GM19328 (cell line): Measurements from ENCODE around the gene CGB2.
"Not testable (repeated sequence)": the region's sequence is repeated elsewhere in the genome, so short reads cannot be mapped to it uniquely, and the experiment has no call there.

Experiments used
- ATAC-seq: cut with Tn5 transposase; IDR thresholded peaks from one replicate; pipeline ENCODE4 v1.9.1; 2021; ENCODE audit warnings: mild to moderate bottlenecking, moderate library complexity; ENCODE audit not compliant: unreplicated experiment

CGB2 gene

DNA sequence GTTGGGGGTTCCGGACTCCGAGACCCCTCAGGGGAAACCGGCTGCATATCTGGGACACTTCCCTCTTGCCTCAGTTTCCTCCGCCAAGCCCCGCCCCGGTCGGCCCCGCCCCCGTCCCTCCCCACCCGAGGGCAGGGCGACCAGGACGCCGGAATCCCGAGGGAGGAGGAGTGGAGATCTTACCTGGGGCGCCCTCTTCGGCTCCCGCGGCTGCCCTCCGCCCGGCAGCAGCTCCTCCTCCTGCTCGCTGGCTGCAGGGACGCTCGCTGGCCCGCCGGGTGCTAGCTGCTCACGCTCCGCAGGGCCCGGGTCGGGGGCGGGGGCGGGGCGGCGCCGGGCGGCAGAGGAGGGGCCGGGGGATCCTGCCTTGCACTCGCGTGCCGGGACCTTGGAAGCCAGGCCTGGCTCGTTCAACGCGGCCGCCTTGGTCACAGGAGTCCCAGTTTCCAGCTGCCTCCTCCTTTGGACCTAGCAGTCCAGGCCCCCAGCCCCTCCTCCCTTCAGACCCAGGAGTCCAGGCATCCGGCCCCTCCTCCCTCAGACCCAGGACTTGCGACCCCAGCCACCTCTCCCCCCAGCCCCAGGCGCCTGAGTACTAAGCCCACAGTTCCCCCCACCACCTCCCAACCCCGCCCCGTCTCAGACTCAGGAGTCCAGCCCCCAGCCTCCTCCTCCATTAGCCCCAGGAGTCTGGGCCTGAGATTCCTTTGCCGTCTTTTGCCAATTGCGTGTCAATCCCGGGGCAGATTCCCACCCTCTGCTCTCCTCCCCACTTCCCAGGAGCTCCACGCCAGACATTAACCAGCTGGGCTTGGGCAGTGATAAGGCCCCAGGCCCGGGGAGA is 33.3 kb downstream of the CGB2 start, which contains the start of gene NTF4:
Gene NTF4, minus strand, starts transcription at position 51 of the 844 bp plus-strand sequence. CDS start 2,821 bp downstream, outside the sequence.
- ATAC-seq = no peak

DNA sequence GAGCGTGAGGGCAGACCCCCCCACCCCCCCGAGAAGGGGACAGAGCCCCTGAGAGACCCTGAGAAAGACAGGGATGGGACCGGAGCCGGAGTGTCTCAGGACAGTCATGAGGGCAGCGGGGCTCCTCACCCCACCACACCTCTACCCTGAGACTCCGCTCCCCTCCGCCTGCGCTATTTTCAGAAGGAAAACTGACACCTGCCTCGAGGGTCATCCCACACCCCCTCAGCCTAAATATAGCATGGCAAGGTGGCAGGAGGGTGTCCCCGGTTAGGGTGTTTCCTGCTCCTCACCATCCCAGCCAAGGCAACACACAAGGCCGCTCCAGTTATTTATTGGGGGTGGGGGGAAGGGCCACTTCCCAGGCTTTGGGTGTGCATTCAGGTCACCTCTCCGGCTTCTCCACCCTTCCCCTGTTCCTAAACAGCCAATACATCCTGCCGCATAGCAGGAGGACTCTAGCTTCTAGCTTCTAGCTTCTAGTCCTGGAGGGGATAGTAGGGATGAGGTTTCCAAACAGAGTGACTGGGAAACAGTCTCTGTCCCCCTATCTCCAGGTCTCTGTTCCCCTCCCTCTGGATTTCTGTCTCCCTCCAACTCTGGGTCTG is 34.3 kb downstream of the CGB2 start:
- ATAC-seq = no peak

DNA sequence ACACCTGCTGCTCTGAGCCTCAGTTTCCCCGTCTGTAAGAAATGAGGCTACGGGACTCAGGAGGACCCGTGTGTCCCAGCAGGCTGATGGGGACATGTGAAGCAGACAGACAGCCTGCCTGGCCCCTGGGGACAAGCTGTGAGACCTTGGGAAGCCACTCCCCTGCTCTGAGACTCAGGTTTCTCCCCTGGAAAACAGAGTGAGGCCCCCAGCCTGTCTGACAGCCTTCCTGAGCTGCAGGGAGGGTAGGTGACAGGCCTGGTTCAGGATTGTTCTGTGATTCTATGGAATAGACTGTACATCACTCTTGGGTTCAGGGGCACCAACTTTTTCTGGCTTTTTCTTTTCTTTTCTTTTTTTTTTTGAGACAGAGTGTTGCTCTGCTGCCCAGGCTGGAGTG is 35.9 kb downstream of the CGB2 start:
- no peak for ATAC-seq

DNA sequence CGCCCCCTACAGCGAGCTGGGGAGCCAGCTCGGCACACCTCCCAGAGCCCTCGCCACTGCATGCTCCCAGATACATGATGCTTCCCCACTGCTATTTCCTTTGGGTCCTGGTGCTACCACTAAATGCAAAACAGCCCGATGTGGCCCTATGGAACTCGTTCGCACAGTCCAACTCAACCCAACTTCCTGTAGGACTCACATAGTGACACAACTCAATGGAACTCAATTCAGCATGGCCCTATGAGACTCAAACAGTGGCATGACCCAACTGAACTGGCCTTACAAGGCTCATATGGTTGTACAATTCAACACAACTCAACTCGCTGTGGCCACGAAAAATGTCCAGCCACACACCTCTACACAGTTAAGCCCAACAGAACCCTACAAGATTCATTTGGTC is 37.3 kb downstream of the CGB2 start:
- no peak for ATAC-seq

DNA sequence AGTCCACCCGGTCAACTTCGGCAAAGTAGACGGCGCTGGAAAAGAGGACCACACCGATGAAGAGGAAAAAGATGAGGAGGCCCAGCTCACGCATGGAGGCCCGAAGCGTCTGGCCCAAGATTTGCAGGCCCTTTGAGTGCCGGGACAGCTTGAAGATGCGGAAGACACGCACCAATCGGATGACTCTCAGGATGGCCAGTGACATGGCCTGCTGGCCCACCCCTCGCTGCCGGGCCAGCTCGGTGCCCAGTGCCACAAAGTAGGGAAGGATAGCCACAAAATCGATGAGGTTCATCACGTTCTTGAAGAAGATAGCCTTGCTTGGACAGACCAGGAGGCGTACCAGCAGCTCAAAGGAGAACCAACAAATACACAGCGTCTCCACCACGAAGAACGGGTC is 38.7 kb downstream of the CGB2 start:
- no peak for ATAC-seq

DNA sequence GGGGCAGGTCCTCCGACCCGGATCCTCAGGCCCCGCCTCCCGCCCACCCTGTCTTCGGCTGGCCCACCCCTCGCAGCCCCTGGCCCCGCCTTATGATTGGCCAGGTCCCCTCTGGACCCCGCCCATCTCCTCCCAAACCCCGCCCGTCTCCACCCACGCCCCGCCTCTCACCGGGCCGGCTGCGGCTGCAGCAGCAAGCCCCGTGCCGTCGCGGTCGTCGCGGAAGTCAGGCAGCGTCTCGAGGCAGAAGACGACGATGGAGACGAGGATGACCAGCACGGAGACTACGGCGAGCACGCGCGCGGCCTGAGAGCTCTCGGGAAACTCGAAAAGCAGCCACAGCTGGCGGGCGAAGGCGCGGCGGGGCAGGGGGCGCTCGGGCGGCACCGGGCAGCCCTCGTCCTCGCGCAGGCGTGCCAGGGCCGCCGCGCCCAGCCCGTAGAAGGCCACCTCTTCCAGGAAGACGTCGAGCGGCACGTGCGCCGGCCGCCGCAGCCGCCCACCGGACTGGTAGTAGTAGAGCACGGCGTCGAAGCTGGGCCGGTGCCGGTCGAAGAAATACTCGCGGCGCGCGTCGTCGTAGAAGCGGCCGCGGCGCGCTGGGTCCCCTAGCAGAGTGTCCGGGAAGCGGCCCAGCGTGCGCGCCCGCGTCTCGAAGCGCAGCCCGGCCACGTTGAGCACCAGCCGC is 40.3 kb downstream of the CGB2 start:
- ATAC-seq = no peak

DNA sequence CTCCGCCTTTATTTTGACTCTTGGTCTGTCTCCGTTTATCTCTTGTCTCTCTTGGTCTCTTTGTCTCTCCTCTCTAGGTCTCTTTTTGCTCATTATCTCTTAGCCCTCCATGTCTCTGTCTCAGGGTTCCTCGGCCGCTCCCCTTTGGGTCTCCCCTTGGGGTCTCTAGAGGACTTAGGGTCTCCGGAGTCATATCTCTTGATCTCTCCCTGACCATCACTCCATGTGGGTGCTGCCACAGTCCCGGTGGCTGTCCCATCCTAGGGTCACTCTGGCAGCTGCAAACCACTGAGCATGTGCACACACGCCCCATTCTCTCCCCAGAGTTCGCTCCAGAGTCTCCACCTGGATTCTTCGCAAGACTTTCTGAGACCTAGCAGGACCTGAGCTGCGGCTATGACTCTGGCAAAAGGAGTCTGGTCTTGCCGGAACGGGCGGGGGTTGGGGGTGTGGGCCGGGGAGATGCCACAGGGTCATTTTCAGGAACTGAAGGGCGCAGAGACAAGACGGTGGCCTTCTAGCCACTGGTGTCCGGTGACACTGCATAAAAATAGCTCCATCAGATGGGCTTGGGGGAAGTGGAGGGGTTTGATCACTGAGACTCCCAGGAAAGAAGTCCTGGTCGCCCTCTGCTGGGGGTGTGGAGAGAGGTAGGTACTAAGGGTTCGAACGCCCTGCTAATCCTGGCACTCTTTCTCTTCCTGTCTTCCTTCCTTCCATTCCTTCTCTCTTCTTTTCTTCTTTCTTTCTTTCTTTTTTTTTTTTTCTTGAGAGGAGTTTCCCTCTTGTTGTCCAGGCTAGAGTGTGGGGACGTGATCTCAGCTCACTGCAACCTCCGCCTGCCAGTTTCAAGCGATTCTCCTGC is 42.1 kb downstream of the CGB2 start:
- no peak for ATAC-seq

DNA sequence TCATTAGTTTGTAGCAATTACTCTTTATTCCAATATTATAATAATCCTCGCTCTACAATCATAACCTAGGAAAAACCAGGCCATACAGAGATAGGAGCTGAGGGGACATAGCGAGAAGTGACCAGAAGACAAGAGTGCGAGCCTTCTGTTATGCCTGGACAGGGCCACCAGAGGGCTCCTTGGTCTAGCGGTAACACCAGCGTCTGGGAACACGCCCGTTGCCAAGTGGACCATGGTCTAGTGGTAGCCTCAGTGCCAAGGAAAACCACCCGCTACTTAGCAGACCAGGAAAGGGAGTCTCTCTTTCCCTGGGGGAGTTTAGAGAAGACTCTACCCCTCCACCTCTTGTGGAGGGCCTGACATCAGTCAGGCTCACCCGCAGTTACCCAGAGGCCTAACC is 43.2 kb downstream of the CGB2 start:
- ATAC-seq = not testable (repeated sequence)

DNA sequence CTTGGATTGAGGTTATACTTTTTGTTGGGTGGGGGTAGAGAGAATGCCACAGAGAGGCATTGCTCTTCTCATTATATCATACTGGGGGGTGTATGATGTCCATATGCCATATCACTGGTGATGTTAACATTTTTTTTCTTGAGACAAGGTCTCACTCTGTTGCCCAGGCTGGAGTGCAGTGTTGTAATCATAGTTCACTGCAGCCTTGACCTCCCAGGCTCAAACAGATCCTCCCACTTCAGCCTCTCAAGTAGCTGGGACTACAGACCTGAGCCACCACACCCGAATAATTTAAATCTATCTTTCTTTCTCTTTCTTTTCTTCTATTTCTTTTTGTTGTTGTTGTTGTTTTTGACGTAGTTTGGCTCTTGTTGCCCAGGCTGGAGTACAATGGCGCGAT is 48.7 kb downstream of the CGB2 start:
- ATAC-seq = no peak

DNA sequence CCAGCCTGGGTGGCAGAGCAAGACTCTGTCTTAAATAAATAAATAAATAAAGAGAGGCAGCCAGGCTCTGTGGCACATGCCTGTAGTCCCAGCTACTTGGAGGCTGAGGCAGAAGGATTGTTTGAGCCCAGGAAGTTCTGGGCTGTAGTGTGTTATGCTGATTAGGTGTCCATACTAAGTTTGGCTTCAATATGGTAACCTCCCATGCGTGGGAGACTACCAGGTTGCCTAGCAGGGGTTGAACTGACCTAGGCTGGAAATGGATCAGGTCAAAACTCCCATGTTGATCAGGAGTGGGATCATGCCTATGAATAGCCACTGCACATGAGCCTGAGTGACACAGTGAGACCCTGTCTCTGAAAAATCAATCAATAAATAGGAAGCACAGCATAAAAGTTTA is 49.6 kb downstream of the CGB2 start:
- ATAC-seq = no peak
